HS-27A (cell line): ENCODE measurements around the gene SECTM1.
A peak's percentile ranks its signal among the peaks of the same experiment; 100 is the strongest.

Experiments used
- DNase-seq: peaks from one replicate; pipeline ENCODE4 v3.0.0-alpha.2; 2012; ENCODE audit warnings: low read depth, missing footprints

SECTM1 gene

DNA sequence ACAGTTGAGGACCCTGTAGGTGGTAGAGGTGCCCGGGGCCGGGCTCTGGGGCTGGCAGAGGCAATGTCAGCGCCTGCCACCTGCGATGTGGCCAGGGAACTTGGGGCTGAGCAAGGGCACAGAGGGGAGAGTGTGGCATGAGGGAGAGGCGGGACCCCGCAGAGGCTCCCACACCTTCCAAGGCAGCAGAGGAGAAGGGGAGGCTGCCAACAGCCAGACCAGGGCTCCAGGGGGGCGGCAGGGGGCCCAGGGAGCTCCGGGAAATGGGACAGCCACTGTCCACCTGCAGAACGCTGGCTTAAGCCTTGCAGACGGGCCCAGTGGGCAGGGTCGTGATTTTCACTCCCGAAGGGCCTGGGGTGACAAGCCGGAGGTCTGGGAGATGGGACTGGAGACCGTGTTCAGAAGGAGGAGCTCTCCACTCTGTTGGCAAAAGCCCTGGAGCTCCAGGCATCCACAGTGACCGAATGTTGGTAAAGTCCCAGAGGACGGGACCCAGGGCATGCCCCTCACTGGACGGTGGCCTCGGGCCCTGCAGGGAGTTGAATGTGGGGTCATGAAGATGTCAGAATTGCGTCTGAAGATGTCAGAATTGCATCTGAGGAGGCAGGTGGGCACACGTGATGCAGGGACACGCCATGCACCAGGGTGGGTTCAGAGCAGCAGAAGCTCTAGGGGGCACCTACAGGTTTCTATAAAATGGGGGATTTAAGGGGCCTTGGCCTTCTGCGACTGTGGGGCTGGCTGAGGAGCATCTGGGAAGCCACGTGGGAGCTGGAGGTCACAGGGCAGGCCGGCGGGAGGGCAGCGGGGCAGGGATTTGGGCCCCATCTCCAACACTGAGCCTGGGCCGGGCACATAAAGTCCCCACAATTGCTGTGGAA is 34.8 kb downstream of the SECTM1 start:
- no peak for DNase-seq

GRCh38 chr17:82297714-82298537 is 35.6 kb downstream of the SECTM1 start:
- no peak for DNase-seq

DNA sequence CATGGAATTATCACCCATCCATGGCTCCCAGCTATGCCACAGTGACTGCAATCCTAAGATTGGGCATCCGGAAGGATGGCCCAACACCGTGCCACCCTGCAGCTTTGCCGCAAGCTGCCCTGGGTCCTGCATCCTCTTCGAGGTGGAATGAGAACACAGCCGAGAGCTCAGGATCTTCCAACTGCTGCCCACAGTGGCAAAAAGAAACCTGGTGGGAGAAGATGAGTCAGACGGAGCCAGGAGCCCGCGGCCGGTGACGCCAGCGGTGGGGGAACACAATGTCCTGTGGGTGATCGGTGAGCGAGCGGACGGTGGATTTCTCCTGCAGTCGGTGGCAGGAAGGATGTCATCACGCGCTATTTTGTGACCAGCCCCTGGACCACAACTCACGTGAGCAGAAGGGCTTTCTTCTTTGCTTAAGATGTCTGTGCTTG is 36.3 kb downstream of the SECTM1 start:
- no peak for DNase-seq

DNA sequence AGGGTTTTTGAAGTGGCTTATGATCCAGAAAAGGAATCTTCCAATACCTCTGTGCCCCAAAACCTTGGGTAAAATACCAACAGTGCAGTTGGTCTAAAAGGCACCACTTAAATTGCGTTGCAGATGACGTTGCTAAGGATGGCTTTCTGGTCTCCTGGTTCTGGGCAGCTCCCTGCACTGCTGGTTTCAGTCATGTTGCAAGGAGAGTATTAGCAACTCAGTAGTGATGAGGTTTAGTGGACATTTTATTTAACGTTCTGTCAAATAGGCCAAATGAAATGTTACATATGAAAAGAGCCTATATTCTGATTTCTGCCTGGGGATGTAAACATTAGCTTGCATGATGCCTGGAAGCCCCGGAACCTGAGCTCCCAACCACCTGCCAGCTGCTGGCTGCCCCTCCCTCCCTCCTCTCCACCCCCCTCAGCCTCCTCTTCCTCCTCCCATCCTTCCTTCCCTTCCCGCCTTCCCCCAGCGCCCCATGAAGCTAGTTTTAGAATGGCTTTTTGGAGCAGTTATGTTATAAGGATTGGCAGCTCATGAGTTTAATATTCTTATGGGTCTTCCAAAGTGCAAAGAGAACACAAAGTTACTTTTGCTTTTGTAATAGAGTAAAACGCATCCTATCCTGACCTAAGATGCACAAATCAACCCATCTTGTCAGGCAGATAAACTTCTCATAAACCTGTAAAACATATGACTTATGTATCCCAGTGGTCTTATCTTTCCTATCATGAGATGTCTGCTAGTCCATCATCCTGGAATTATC is 36.9 kb downstream of the SECTM1 start:
- DNase-seq, result no peak

DNA sequence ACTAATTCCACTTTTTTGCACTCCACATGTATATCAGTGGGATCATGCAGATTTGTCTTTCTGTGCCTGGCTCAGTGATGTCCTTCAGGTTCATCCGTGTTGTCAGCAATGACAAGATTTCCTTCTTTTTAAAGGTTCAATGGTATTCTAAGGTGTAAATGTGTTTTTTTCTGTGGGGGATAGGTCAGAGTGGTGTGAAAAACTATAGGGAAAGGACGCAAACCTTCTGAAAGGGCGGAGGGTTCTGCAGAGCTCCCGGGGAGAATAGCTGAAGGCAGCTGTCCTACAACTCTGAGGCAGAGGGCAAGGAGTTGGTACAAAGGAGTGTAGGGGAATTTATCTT is 38.1 kb downstream of the SECTM1 start:
- no peak for DNase-seq

DNA sequence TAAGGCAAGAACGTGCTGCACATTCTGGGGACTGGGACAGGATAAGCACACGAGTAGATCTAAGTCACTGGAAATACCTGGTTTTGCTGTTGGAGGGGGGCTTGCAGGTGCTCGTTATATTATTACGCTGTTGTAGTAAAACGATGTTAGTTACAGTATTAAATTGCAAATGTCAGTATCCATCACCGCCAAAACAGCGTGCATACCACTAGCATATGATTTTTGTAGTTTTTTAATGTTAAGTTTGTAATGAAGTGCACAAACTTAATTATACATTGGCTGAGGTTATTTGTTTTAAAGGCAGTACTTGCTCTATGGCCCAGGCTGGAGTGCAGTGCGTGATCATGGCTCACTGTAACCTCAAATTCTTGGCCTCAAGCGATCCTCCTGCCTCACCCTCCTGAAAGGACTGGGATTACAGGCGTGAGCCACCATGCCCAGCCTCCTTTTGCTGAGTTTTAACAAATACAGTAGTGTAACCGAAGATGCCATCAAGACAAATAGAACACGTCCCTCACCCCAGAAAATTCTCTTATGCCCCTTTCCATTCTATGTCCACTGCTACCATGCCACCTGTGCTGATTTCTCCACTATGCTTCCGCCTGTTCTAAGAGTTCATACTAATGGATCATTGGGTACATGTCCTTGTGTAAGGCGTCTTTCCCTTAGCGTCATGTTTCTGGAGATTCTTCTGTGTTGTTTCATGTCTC is 39.3 kb downstream of the SECTM1 start:
- no peak for DNase-seq

- DNase-seq, result peak; percentile 74
Observed at GRCh38 chr17:82292251-82293154, 41.1 kb downstream of the SECTM1 start.

DNA sequence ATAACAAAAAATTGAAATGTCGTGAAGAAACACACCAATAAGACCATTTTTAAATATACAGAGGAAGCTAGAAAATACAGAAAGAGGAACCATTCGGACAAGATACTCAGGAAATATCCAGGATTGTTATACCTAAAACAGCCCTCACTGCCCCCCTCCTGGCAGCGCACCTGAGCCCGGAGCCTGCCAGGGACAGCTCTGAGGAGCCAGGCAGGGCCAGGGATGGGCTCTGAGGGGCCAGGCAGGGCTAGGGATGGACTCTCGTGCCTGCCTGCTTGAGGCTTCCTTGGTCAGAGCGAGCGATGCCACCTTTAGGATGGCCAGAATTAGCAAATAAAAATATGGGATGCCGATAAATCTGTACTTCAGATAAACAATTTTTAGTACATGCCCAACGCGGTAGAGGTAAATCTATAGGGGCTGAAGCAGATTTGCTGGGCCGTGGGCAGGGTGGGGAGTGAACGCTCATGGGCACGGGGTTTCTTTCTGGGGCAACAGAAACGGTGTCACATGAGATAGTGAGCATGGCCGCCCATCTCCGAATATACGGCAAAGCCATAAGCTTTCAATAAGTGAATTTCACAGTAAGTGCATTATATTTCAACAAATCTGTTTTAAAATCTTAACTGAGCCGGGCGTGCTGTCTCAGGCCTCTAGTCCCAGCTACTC is 41.9 kb downstream of the SECTM1 start:
- no peak for DNase-seq

- no peak for DNase-seq
Observed at GRCh38 chr17:82287868-82288801, 45.4 kb downstream of the SECTM1 start.

- no peak for DNase-seq
Observed at GRCh38 chr17:82287013-82287867, 46.3 kb downstream of the SECTM1 start.

GRCh38 chr17:82285141-82285540 is 48.4 kb downstream of the SECTM1 start:
- no peak for DNase-seq

GRCh38 chr17:82283208-82283749 is 50.3 kb downstream of the SECTM1 start:
- DNase-seq, result no peak

- DNase-seq, result no peak
Observed at GRCh38 chr17:82282239-82283207, 51.0 kb downstream of the SECTM1 start.

GRCh38 chr17:82281502-82282238 is 51.9 kb downstream of the SECTM1 start:
- DNase-seq, result no peak

- no peak for DNase-seq
Observed at GRCh38 chr17:82281076-82281475, 52.5 kb downstream of the SECTM1 start.

- no peak for DNase-seq
Observed at GRCh38 chr17:82280537-82280936, 53.0 kb downstream of the SECTM1 start.
